HT1080 (cell line): ENCODE measurements around the gene INSYN2B. TPM values are rescaled to one million over a fixed set of nuclear protein-coding genes. Genes with fewer than 3 reads are reported as not detected.
A peak's percentile ranks its signal among the peaks of the same experiment; 100 is the strongest.

ENCODE experiments used
- DNase-seq: peaks from one replicate; pipeline ENCODE4 v3.0.0-alpha.2; 2015; ENCODE audit warnings: low read depth
- total RNA-seq: library from RNA; depleted of rRNA; stranded (reverse); fragments of >200 nt; shearing (Covaris generic); gene quantifications from 2 replicates; pipeline ENCODE4 v1.2.3, GENCODE V29; 2014

The INSYN2B gene
- total RNA-seq, 1 experiment from 2014 or later, result 14.0 TPM

GRCh38 chr5:169934990-169935389 lies 45.3 kb downstream of the INSYN2B start:
- no peak for DNase-seq

GRCh38 chr5:169933616-169934015 lies 46.7 kb downstream of the INSYN2B start:
- DNase-seq, result no peak

DNA sequence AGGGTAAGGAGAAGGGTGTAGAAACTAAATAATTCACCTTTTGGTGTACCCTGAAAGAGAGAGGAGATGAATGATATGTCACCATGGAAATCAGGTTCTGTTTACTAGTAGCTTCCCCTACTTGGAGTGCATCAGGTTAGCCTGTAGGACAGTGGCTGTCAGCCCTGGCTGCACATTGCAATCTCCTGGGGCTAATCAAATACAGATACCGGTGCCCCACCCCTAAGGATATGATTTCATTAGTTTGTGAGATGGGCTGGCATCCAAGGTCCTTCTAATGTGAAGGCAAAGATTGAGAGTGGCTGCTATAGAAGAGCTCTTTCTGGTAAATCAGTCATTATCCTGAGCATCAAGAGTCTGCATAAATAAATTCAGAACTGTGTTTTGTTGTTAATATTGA lies 47.2 kb downstream of the INSYN2B start:
- DNase-seq, result no peak

- DNase-seq, result no peak
These were observed 56.3 kb downstream of the INSYN2B start for GRCh38 chr5:169923988-169924387.

DNA sequence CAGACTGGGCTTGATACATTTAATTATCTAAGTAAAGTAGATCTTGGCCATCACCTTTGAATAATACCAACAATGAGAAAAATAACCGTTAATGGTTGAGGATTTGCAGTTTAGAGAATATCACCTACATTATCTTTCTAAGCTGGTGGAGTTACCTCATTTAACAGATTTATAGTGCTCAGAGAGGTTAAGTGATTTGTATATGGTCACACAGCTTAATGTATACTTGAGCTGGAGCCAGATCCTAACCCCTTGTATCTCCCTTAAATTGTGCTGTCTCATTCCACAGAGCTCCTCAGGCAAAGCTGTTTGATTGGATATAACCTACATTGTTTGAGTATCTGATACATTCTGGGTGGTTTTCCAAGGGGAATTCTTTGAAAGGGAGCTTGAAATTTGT lies 57.8 kb downstream of the INSYN2B start:
- DNase-seq, result no peak

DNA sequence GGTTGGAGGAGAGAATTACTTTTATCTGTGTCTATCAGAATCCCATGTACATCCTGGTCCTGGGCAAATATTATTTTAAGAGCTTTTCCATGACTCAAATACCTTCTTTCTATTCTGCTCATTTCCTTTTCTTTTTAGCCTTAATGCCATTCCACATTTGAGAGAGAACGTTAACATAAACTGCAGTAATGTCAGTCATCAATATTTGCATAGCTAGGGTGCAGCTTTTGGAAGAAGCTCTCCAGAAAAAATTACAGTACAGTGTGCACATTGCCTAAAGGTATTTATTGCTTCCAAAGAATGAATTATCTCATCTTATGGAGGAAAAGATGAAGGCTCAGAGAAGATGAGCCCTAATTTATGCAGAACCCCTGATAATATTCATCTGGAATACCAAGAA lies 58.3 kb downstream of the INSYN2B start:
- DNase-seq, result no peak

DNA sequence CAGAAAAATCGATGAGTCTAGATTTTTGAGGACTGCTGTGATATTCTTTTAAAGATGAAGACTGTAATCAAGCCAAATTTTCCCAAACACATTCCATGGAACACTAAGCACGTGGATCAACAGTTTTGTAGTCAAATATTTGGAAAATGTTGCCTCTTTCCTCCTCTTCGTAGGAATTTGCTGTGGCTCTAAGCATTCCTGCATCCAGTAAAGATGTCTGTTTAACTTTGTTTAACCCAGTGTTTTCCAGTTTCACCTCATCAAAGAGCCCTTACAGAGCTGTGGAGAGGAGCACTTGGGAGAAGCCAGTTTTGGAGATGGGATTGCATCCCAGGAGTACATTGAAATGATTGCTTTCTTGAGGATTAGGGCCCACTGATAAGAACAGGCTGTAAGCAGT lies 58.9 kb downstream of the INSYN2B start:
- no peak for DNase-seq

GRCh38 chr5:169920474-169920873 lies 59.8 kb downstream of the INSYN2B start:
- no peak for DNase-seq

- no peak for DNase-seq
These were observed 62.1 kb downstream of the INSYN2B start for GRCh38 chr5:169918228-169918627.

DNA sequence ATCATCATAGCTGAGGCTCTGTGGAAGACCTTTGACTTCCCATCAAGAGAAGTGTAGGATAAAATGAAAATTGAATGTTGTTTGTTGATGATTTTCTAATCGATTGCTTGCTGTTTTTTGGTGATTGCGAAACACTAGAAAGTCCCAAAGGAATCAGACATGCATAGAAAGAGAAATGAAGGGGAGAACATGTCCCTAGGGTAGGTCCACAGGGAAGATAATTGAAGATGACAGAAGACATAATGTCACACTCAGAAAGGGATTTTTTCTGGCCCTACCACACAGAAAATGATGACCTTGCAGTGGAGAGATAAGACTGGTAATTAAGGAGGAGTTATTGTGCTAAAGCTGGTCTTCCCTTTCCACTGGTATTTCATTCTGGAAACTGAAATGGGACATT lies 62.8 kb downstream of the INSYN2B start:
- no peak for DNase-seq

- peak; percentile 15 for DNase-seq
These were observed 65.5 kb downstream of the INSYN2B start for GRCh38 chr5:169914766-169915165.

DNA sequence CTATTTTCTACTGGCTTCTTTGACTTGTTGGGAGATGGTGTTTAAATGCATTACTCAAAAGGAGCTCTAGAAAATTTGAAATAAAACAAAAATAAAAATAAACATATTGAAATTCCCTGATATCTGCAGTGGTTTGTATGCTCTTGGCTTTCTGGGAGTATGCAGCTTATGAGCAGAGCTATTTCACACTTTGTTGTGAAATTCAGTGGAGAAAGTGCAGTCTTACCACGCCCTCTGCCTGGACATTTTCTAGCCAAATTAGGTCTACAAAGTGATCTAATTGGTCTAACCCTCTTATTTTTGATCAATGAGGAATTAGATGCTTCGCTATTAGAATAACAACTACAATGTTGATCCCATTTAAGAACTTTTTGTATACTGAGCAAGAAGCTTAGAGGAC lies 66.8 kb downstream of the INSYN2B start:
- no peak for DNase-seq

DNA sequence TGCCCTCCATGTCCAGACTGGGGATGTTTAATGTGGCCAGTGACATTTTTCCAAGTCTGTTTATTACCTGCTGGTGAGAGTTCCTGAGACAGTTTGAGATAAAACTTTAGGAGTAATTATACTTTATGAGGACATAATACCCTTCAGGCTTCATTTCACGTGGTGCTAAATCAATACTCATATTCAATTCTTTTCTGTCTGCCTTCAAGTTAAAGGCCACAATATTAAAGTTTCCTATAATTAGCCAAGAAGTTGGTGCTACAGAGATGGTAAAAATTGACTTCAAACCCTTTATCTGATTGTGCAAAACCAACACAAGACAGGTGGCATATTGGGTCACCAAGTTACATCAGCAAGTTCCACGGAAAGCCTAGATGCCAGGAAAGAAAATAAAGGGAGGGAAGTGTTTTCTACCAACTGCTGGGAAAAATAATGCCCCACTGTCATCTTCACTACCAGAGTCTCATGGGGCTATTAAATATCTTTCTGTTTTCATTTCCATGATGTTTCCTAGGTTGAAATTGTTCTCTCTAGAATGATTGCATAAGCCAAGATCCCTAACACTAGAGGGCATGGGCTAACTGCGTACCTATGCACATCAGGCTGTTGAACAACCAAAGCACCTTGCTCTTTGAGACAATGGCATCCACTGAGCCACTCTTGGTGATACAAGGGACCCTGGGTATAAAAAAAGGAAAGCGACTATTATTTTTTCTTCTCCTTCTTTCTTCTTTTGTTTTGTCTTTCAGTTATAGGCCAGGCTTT lies 68.7 kb downstream of the INSYN2B start:
- DNase-seq, result no peak

GRCh38 chr5:169910393-169910792 lies 69.9 kb downstream of the INSYN2B start:
- DNase-seq, result no peak

- no peak for DNase-seq
These were observed 70.3 kb downstream of the INSYN2B start for GRCh38 chr5:169909945-169910344.

DNA sequence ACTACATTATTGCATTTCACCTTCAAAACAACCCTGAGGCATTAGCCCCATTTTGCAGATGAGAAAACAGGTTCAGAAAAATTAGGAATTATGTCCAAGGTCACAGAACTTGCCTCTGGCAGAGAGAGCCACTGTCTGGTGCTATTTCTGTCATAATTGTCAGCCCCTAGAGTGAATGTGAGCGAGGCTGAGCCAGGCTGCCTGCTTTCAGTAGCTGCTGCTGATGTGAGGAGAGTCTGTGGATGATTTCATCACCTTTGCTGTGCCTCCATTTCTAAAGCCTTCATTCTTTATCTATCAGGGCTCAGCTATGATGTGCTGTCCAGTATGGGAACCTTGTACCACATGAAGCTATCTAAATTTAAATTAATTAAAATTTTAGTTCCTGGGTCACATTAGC lies 71.4 kb downstream of the INSYN2B start:
- DNase-seq, result no peak

DNA sequence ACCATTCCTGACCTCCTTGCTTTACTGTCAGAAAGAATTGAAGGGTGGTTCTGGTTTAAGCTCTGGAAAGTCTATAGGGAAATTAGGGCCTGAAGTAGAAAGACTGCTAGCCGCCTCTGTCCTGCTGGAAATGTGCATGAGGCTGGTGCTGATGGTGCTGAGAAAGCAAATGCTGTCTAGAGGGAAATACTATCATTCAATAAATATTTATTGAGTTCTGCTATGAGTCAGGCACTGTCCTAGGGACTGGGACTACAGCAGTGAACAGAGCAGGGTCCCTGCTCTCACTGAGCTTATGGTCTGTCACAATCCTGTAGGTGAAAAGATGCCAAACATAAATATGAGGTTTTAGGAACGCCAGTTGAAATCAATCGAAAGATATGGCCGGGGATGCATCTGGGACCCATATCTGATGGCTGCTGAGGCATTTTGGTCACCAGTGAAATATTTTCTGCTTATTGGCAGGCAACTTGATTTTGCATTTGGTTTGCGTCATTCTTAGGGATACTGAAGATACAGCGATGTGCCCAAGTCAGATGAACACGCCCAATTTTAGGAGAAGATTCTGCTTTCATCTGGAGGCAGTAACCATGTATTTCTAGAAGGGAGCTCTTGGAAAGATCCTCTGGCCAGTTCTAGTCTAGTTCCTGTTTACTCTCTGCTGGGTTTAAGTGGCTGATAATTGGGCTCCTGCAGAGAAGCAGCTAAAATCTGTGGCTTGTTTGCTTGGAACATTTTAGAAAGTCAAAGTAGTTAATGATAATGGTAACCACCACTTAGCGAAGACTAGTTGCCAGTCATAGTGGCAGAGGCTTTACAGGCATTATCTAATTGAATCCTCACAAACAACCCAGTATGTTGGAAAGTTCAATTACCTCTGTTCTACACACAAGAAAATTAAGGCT lies 73.3 kb downstream of the INSYN2B start:
- no peak for DNase-seq

DNA sequence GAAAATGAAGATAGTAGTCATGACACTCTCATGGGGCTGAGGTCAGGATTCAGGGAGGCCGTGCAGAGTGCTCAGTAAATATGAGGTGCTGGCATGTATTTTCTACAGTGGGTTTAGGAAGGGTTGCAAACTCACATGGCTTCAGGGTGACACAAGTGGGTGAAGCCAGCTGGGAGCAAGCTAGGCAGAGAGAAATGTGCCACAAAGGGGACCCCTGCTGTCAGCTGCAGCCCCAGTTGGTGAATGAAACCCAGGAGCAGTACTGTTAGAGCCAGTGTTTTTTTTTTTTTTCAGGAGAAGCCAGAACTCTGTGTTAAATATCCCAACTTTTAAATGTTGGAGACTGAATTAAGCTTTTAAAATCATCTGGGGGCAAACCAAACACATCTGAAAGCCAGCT lies 75.3 kb downstream of the INSYN2B start:
- no peak for DNase-seq

- no peak for DNase-seq
These were observed 75.8 kb downstream of the INSYN2B start for GRCh38 chr5:169904508-169904907.

DNA sequence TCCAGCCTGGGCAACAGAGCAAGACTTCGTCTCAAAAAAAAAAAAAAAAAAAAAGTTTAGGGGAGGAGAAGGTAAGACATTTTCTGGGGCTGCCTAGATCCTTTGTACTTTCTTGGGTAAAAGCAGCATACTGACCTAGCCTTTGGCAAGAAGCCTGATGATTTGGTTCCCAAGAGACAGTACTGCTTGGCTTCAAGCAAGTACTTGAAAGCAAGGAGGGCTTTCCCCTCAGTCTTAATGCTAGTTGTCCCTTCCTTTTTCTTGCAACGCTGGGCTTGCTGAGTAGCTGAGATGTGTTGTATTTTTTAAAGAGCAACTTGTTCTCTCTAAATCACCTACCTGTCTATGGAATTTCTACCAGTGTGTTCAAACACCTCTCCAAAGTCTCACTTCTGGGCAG lies 76.2 kb downstream of the INSYN2B start:
- no peak for DNase-seq

GRCh38 chr5:169901896-169902295 lies 78.4 kb downstream of the INSYN2B start:
- DNase-seq, result no peak

DNA sequence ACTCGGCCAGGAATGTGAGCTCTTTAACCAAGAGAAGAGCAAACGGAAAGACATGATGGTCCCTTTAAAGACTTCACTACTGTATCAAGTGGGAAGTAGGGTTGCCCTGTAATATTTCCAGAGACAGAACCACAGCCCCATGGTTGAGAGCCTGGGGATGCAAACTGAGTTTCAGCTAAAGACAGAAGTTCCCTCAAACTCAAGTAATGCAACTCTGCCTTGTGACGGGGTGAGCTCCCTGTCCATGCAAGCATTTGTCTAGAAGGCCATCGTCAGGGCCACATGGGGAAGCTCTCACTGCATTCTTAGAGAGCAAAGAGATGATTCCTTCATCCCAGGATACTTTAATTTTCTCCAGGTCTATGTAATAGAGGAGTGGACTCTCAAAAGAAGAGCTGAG lies 82.8 kb downstream of the INSYN2B start:
- no peak for DNase-seq

DNA sequence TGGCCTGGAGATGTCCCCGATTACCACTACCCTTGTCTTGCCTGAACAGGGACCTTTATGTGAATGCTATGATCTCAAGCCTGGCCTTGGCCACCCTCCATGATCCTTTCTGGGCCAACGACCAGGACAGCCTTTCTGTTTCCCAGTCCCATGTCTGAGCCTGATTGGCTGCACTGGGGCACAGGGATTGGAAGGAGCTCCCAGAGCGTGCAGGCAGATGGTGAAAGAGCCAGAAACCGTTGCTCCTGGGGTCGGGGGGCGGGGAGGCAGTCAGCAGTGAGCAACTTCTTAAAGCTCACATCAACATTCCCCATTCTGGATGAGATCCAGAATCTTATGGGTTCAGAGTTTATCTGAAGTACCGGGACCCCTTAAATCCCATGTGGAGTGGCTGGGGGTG lies 84.4 kb downstream of the INSYN2B start:
- no peak for DNase-seq
